Stimulated activated CD8-positive, alpha-beta memory T cell treated with anti-CD3 and anti-CD28 coated beads, Interleukin-7, amount 100 ng/mL, for 24 hours (primary cell): ENCODE measurements around the gene OXA1L.
A peak's percentile ranks its signal among the peaks of the same experiment; 100 is the strongest.
"Not testable (repeated sequence)": the region's sequence is repeated elsewhere in the genome, so short reads cannot be mapped to it uniquely, and the experiment has no call there.

ENCODE experiments used
- DNase-seq: peaks from one replicate; pipeline ENCODE4 v3.0.0-alpha.2; 2020; ENCODE audit warnings: low read depth

The OXA1L gene

DNA sequence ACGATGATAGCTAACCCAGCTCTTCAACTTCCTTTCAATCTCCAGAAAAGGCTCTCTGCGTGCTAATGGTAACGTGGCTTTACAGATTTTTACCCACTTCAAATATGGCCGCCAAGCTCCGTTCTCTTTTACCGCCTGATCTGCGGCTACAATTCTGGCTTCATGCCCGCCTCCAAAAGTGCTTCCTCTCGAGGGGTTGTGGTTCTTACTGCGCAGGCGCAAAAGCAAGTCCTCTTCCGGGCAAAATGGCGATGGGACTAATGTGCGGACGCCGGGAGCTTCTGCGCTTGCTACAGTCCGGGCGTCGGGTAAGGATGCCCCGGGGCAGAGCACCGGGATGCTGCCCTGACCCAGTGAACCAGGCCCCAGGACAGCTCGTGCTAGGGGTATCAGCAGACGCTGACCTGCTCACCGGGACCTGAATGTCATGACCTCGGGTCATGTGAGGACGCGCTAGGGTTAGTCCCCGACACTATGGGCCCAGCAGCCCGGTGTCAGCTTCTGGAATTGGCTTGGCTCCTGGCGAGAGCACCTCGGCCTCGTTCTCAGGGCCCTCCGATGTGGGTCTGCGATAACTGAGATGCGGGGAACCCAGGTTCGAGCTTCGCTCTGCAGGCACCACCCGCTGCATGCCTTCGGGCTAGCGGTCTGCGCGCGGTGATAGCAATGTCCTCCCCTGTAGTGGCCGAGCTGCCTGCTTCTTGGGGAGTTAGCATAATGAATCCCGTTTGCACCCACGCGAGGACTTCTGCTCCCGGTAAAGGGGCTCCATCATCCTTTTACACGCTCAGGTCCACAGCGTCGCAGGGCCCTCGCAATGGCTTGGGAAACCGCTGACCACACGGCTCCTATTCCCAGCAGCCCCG lies at the start of gene OXA1L:
Gene OXA1L (plus strand): TSS at position 232 of the 866 bp plus-strand sequence. CDS start 14 bp downstream, at position 246.
- peak; percentile 85 for DNase-seq

DNA sequence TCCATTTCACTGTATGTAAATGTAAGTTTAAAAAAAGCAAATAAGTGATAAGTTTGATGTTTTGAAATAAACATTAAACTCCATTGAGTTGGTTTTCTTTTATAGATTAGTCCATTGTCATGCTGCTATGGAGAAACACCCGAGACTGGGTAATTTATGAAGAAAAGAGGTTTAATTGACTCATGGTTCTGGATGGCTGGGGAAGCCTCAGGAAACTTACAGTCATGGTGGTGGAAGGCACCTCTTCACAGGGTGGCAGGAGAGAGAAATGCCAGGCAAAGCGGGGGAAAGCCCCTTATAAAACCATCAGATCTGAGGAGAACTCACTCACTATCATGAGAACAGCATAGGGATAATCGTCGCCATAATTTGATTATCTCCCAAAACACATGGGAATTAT lies 48.4 kb upstream of the OXA1L start:
- DNase-seq, result no peak

DNA sequence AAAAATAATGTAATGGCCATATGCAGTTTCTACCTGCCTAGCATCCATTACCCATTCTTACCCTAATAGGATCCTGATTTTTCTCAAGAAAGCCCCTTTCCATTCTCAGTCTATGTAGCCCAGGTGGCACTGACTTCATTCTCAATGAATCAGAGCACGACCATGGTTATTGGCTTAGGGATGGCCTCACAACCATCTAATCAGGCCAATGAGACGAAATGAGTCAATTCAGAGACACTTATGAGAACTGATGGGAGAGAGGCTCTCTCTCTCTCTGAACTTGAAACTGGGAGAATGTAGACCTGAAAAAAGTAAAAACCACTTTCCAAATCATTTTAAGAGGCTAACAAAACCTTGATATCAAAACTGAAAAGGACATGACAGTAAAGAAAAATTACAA lies 45.3 kb upstream of the OXA1L start:
- DNase-seq, result no peak

DNA sequence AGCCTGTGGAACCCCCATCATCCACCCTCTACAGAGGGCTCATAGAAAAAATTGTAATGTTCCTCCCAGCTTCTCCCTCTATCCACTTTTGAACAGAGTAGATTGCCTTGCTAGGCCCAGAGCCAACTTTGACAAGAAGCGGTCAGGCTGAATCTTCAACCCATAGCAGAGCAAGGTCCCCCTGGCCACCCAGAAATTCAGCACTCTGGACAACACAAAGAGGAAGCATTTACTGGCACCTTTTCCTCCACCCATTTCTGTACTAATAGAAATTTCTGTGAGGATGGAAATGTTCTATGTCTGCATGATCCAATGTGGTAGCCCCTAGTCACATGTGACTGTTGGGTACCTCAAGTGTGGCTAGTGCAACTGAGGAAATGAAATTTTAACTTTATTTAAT lies 42.7 kb upstream of the OXA1L start:
- no peak for DNase-seq

DNA sequence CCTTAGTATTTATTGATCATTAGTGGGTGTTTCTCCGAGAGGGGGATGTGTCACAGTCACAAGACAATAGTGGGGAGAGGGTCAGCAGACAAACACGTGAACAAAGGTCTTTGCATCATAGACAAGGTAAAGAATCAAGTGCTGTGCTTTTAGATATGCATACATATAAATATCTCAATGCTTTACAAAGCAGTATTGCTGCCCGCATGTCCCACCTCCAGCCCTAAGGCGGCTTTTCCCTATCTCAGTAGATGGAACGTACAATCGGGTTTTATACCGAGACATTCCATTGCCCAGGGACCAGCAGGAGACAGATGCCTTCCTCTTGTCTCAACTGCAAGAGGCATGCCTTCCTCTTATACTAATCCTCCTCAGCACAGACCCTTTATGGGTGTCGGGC lies 41.6 kb upstream of the OXA1L start:
- not testable (repeated sequence) for DNase-seq

DNA sequence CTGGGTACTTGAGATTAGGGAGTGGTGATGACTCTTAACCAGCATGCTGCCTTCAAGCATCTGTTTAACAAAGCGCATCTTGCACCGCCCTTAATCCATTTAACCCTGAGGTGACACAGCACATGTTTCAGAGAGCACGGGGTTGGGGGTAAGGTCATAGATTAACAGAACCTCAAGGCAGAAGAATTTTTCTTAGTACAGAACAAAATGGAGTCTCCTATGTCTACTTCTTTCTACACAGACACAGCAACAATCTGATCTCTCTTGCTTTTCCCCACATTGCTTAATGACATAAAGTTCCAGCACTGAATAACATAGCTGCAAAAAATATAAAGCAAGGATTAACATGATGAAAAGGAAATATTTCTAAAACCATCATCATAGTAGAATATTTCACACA lies 41.1 kb upstream of the OXA1L start:
- DNase-seq, result not testable (repeated sequence)

DNA sequence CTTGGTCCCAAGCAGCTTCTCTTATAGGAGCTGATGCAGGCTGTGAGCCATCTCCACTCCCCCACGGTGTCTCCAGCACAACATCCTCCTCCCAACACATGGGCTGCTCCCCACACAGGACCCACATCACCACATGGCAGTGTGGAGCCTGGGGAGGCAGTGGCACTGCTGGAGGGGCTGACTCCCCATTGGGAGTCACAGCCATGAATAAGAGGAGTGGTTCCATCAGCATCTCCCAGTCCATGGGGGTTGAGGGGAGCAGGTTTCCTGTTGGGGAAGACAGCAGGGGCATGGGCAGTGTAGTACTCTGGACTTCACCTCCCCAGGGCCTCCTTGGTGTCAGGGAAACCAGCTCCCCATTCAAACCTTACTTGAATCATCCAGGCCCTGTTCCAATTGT lies 40.5 kb upstream of the OXA1L start:
- no peak for DNase-seq

DNA sequence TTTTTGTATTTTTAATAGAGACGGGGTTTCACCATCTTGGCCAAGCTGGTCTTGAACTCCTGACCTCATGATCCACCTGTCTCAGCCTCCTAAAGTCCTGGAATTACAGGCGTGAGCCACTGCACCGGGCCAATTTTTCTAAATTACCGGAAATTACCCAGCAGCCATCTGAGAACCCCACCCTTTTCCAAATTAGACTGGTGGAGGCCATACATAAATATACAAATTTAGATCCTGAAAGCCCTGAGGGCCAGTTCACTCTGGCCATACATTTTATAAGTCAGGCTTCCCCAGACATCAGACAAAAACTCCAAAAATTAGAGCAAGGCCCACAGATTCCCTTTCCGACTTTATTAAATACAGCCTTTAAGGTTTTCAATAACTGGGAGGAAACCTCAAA lies 34.4 kb upstream of the OXA1L start:
- not testable (repeated sequence) for DNase-seq

DNA sequence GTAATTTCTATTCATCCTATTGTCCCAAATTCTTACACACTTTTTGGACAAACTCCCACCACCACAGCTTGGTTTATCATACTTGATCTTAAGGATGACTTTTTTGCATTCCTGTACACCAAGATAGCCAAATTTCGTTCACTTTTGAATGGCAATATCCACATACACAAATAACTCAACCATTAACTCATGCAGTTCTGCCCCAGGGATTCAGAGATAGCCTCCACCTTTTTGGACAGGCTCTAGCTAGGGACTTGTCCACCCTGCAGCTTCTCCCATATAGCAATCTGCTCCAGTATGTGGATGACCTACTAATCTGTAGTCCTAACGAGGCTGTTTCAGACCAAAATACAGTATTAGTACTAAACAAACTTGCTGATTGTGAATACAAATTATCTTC lies 32.7 kb upstream of the OXA1L start:
- DNase-seq, result no peak

DNA sequence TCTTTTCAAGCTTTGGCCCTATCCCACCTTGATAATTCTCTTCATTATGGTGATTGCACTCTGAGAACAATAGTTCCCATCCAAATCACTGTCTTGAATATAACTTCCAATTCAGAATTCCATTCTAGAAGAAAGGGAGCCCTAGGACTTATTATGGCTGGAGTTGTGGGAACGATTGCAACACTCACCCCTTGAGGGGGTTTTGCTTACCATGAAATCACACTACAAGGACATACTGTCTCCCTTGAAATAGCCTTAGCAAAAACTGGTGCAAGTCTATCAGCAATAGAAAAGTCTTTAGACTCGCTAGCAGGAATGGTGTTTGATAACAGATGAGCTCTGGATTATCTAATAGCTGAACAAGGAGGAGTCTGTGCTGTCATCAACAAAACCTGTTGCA lies 31.4 kb upstream of the OXA1L start:
- no peak for DNase-seq

DNA sequence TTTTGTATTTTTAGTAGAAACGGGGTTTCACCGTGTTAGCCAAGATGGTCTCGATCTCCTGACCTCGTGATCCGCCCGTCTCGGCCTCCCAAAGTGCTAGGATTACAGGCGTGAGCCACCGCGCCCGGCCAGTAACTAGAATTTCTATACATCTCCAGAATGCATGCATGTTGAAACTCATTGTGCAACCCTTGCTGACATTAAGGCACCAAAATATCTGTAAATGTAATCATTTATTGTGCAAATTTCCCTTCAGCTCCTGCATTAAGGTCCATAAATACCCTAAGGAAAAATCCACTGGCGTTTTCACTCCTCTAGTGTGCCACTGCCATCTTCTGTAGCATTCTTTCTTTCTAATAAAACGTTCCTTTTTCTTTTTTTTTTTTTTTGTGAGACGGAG lies 30.1 kb upstream of the OXA1L start:
- not testable (repeated sequence) for DNase-seq

DNA sequence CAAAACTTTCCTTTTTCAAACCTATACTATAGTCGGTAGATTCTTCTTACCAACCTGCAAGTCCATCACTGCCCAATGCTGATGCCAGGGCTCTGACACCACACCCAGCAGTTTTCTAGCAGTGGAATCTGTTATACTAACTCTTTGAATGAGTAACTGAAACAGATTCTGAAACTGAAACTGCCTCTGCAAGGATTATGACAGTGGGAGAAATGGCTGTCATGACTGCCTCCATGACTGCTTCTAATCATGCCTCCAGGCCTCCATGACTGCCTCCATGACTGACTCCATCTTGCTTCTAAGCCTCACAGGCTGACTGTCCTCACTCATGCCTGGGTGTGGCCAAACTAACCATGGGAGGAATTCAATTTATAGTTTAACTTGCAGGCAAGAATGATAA lies 29.4 kb upstream of the OXA1L start:
- DNase-seq, result no peak

DNA sequence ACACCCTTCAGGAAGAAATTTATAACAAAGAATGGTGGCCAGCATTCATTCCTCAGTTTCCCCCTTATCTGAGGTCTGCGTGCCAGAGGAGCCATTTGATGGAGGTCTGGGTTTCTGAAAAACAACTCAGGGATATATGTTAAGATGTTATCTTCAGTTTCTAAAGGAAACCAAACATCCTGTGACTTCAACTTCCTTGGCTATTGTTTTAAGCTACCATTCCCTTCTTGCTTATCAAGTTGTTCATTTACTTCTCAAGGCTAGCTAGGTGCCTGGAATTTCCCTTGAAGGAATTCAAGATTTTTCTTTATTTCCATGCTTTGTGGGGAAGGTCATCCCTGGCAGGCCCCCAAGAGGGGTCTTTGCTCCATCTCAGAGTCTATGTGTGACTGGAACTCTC lies 27.1 kb upstream of the OXA1L start:
- DNase-seq, result no peak

DNA sequence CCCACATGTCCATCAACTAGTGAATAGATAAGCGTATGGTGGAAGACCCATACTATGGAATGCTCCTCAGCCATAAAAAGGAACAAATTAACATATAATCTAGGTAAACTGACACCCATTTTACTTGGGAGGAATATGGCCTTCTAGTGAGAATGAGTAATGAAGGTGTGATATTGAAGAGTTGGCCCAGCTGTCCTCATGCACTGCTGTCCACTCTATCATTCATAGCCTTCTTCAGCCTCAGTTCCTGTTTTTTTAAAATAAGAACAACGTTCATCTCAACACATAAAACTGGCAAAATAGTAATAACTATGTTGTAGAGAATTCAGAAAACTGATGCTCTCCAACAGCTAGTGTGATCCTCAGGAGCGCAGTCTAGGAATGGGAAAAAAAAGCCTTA lies 26.5 kb upstream of the OXA1L start:
- no peak for DNase-seq

DNA sequence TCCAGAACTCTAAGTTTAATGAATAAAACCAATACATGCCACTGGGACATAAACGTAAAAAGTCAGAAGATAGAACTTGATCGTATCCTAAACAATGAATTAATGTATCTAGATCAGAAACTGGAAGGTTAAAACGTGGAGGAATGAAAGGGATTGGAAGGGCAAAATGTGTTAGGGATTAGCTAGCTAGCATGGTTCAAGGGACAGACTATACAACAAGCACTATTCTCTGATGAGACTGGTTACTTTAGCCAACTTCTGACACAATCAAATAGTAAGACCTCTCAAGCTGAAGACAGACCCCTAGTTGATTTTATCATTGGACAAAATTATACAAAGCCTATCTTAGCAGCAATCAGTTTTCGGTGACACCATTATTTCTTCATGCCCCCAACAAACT lies 18.7 kb upstream of the OXA1L start:
- no peak for DNase-seq

DNA sequence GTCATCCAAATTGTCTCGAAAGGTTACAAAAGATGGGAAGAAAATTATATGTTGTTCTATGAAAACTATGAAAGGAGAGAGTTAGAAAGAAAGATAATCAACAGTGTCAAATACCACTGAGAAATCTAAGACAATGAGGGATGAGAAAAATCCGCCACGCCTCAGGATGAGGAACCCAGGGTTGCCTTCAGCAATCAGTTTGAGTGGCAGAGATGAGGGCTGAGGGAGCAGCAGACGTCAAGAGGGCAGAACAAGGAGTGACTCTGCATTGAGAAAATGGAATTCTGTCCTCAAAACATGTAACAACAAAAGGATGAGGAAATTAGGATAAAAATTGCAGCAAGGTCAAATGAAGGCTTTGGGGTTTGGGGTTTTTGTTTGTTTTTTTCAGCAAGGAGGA lies 18.3 kb upstream of the OXA1L start:
- DNase-seq, result no peak

DNA sequence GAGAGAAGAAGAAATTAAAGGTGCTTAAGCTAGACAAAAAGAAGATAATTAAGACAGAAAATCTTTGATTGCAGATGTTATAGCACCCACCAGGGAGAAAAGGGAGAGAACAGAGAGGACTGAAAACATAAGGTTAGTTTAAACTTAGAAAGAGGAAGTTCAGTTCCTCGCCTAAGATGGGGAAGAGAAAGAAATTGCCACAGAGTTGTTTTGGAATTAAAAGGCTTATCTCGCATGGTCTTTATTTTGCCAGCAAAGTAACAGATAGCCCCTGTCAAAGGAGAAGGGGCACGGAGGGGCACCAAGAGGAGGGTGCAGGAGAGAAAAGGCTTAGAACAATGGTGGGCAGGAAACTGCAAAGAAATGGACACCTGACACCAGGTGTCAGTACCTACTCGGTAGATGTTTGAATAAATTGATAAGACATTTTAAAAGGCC lies 17.8 kb upstream of the OXA1L start:
- DNase-seq, result no peak

DNA sequence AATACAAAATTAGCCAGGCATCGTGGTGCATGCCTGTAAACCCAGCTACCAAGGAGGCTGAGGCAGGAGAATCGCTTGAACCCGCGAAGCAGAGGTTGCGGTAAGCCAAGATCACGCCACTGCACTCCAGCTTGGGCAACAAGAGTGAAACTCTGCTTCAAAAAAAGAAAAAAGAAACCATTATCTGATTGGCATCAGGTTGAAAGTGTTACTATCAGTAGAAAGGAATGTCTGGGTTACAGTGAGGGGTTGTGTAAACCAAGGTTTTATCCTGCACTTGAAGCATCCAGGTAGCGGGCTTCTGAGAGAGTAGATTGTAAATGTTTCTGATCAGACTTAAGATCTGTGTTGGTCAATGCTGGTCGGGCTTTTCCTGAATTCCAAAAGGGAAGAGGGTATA lies 14.1 kb upstream of the OXA1L start:
- no peak for DNase-seq

DNA sequence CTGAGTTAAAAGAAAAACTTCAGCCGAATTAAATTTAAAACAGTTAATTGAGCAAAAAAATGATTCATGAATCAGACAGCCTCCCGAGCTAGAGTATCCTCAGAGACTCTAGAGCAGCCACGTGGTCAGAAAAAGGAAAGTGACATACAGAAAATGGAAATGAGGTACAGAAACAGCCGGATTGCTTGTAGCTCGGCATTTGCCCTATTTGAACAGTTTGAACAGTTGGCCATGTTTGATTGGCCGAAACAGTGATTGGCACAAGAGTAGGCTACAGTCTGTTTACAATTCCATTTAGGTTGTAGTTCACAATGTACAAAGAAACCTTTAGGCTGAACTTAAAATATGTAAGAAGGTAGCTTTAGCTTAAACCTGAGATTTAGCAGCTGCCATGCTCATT lies 12.9 kb upstream of the OXA1L start:
- no peak for DNase-seq

DNA sequence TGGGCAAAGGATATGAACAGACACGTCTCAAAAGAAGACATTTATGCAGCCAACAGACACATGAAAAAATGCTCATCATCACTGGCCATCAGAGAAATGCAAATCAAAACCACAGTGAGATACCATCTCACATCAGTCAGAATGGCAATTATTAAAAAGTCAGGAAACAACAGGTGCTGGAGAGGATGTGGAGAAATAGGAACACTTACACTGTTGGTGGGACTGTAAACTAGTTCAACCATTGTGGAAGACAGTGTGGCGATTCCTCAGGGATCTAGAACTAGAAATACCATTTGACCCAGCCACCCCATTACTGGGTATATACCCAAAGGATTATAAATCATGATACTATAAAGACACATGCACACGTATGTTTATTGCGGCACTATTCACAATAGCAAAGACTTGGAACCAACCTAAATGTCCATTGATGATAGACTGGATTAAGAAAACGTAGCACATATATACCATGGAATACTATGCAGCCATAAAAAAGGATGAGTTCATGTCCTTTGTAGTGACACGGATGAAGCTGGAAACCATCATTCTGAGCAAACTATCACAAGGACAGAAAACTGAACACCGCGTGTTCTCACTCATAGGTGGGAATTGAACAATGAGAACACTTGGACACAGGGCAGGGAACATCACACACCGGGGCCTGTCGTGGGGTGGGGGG lies 8.4 kb upstream of the OXA1L start:
- not testable (repeated sequence) for DNase-seq

DNA sequence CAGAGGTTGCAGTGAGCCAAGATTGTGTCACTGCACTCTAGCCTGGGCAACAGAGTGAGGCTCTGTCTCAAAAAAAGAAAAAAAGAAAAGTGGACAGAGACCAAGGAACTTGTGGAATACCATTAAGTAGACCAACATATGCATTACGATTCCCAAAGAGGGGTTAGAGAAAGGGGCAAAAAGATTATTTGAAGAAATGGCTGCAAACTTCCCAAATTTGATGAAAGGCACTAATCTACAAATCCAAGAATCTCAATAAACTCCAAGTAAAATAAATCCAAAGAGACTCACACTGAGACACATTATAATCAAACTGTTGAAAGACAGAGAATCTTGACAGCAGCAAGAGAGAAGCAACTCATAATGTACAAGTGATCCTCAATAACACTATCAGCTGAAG lies 4.8 kb upstream of the OXA1L start:
- DNase-seq, result no peak

DNA sequence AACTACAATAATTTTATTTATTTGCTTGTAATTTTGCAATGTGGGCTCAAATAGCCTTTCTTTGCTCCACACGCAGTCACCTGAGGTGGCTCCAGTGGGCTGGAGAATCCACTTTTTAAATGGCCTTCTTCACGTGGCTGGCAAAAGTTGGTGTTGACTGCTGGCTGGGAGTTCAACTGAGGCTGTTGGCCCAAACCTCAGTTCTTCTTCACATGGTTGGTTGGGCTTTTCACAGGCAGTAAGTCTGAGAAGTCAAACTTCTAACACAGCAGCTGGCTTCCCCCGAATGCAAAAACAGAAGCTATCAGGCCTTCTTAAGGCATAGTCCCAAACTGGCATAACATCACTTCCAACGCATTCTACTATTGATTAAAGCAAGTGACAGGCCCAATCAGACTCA lies 2.1 kb upstream of the OXA1L start:
- DNase-seq, result no peak

DNA sequence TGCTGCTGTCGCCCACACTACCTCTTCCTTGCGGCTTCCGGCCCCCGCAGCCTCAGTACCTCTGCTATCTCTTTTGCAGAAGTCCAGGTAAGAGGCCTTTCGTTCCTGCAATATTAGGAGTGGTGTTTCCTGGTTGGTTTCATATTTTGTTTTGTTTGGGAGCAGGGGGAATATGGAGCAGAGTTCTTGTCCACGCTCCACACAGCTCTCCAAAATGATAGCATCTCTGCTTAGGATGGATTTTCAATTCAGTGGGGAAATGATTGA lies 768 bp downstream of the OXA1L start:
- no peak for DNase-seq

DNA sequence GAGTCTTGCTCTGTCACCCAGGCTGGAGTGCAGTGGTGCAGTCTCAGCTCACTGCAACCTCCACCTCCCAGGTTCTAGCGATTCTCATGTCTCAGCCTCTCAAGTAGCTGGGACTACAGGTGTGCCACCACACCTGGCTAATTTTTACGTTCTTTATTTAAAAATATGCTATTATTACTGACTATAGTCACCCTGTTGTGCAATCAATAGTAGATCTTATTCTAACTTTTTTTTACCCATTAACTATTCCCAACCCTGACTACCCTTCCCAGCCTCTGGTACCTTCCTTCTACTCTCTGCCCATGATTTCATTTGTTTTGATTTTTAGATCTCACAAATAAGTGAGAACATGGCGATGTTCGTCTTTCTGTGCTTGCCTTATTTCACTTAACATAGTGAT lies 2.5 kb downstream of the OXA1L start:
- DNase-seq, result no peak
